SK-N-SH (cell line): ENCODE data around the gene NPDC1. TPM values are rescaled to one million over a fixed set of nuclear protein-coding genes. Genes with fewer than 3 reads are reported as not detected.

Experiments used
- CTCF ChIA-PET: fragments of 300-600, 350-600 bp; formaldehyde crosslinking; extraction: SDS; loops from one replicate; lab custom pipeline; 2021; lab: Yijun Ruan, JAX
- POLR2A ChIA-PET: fragments of 350-600 bp; sonication (Branson Sonifier 250); formaldehyde crosslinking; extraction: SDS; loops from one replicate; lab custom pipeline; 2020; ENCODE audit warnings: antibody characterized with exemption, inconsistent platforms; lab: Yijun Ruan, JAX
- DNase-seq: peaks from one replicate; pipeline ENCODE4 v3.0.0; 2012
- H2AFZ ChIP-seq: fragments of 200-600 bp; sonication (generic); 2 replicates; pipeline ENCODE4 v1.8.1; 2016; ENCODE audit warnings: antibody characterized with exemption, mild to moderate bottlenecking, low read depth
- H3F3A ChIP-seq: fragments of 200-600 bp; sonication (generic); replicated peaks from 2 replicates; pipeline ENCODE3; 2016; ENCODE audit warnings: antibody characterized with exemption, mild to moderate bottlenecking; ENCODE audit not compliant: insufficient read depth
- H3K27ac ChIP-seq, 2 experiments: fragments of 200-500 bp in 1 of 2; fragments of 200-600 bp in 1 of 2; sonication (Bioruptor generic) in 1 of 2; sonication (generic), shearing (Covaris generic) in 1 of 2; 2 replicates each; pipeline versions ENCODE4 v1.5.1 to v1.6.1; 2014 to 2016; ENCODE audit warnings: low read depth in 2 of 2, inconsistent platforms in 1 of 2, low read length in 1 of 2, mild to moderate bottlenecking in 1 of 2, mixed read lengths in 1 of 2
- H3K27me3 ChIP-seq: fragments of 200-600 bp; sonication (generic), shearing (Covaris generic); 2 replicates; pipeline ENCODE4 v1.6.1; 2016; ENCODE audit warnings: mixed run types; ENCODE audit not compliant: insufficient read depth
- H3K36me3 ChIP-seq, 2 experiments: fragments of 200-500 bp in 1 of 2; fragments of 200-600 bp in 1 of 2; sonication (Bioruptor generic) in 1 of 2; sonication (generic) in 1 of 2; replicated peaks in 1 of 2; 2 replicates each; pipeline versions ENCODE3 to v1.5.1; 2014 to 2016; ENCODE audit warnings: low read length in 1 of 2, mild to moderate bottlenecking in 1 of 2; ENCODE audit not compliant: insufficient read depth in 2 of 2, control insufficient read depth in 1 of 2
- H3K4me1 ChIP-seq, 2 experiments: fragments of 200-500 bp in 1 of 2; fragments of 200-600 bp in 1 of 2; sonication (Bioruptor generic) in 1 of 2; sonication (generic), shearing (Covaris generic) in 1 of 2; 2 replicates each; pipeline versions ENCODE4 v1.5.1 to v1.6.1; 2014 to 2016; ENCODE audit warnings: low read depth in 1 of 2, low read length in 1 of 2, mixed run types in 1 of 2; ENCODE audit not compliant: insufficient read depth in 2 of 2, control insufficient read depth in 1 of 2
- H3K4me2 ChIP-seq: fragments of 200-600 bp; sonication (generic), shearing (Covaris generic); 2 replicates; pipeline ENCODE4 v1.6.1; 2017; ENCODE audit warnings: mixed run types
- H3K4me3 ChIP-seq, 2 experiments: fragments of 200-500 bp in 1 of 2; fragments of 200-600 bp in 1 of 2; sonication (Bioruptor generic) in 1 of 2; sonication (generic), shearing (Covaris generic) in 1 of 2; 2 replicates each; pipeline versions ENCODE4 v1.5.1 to v1.8.1; 2014 to 2016; ENCODE audit warnings: low read depth in 2 of 2, inconsistent platforms in 1 of 2, low read length in 1 of 2, mild to moderate bottlenecking in 1 of 2, mixed read lengths in 1 of 2, moderate library complexity in 1 of 2
- H3K79me2 ChIP-seq: fragments of 200-600 bp; sonication (generic); 2 replicates; pipeline ENCODE4 v1.8.1; 2017; ENCODE audit warnings: mild to moderate bottlenecking; ENCODE audit not compliant: insufficient read depth
- H3K9ac ChIP-seq: fragments of 200-600 bp; sonication (generic); 2 replicates; pipeline ENCODE4 v1.6.1; 2017; ENCODE audit warnings: mixed run types
- H3K9me2 ChIP-seq: fragments of 200-600 bp; sonication (generic); 2 replicates; pipeline ENCODE4 v1.6.1; 2017; ENCODE audit warnings: mixed run types
- H3K9me3 ChIP-seq: fragments of 200-600 bp; sonication (generic); 2 replicates; pipeline ENCODE4 v1.6.1; 2017; ENCODE audit warnings: mixed run types, mild to moderate bottlenecking, moderate library complexity
- H4K20me1 ChIP-seq: fragments of 200-600 bp; sonication (generic); 2 replicates; pipeline ENCODE4 v1.6.1; 2017; ENCODE audit warnings: mild to moderate bottlenecking, mixed run types; ENCODE audit not compliant: insufficient read depth
- CHD2 ChIP-seq: fragments of 150-350 bp; IDR thresholded peaks from 2 replicates; pipeline ENCODE4 v1.6.1; 2018; ENCODE audit warnings: low read length; ENCODE audit not compliant: partially characterized antibody
- FOXJ3 ChIP-seq: sonication (generic); formaldehyde crosslinking; IDR thresholded peaks from 2 replicates; pipeline ENCODE4 v1.5.1; 2020; ENCODE audit warnings: mild to moderate bottlenecking, missing genetic modification reagents
- GABPA ChIP-seq: IDR thresholded peaks from 2 replicates; pipeline ENCODE4 v1.4.0; 2012; ENCODE audit warnings: low read depth, mild to moderate bottlenecking
- JUND ChIP-seq: IDR thresholded peaks from 2 replicates; pipeline ENCODE4 v1.4.0; 2012
- NRF1 ChIP-seq: IDR thresholded peaks from 2 replicates; pipeline ENCODE4 v1.6.1; 2012; ENCODE audit warnings: low read depth, mild to moderate bottlenecking, low read length
- POLR2AphosphoS5 ChIP-seq: IDR thresholded peaks from 2 replicates; pipeline ENCODE4 v1.6.1; 2012; ENCODE audit warnings: low read depth, low read length
- RAD21 ChIP-seq: IDR thresholded peaks from 2 replicates; pipeline ENCODE4 v1.6.1; 2012; ENCODE audit warnings: mild to moderate bottlenecking, low read length
- RXRA ChIP-seq: IDR thresholded peaks from 2 replicates; pipeline ENCODE4 v1.4.0; 2012; ENCODE audit warnings: low read depth, mild to moderate bottlenecking, borderline replicate concordance
- SIN3A ChIP-seq: IDR thresholded peaks from 2 replicates; pipeline ENCODE4 v1.6.1; 2012; ENCODE audit warnings: low read depth, mild to moderate bottlenecking, low read length, moderate library complexity, borderline replicate concordance
- TAF1 ChIP-seq: IDR thresholded peaks from 2 replicates; pipeline ENCODE4 v1.6.1; 2012; ENCODE audit warnings: low read depth, mild to moderate bottlenecking, low read length, moderate library complexity, borderline replicate concordance
- TCF12 ChIP-seq: IDR thresholded peaks from 2 replicates; pipeline ENCODE4 v1.4.0; 2012
- TEAD4 ChIP-seq: IDR thresholded peaks from 2 replicates; pipeline ENCODE4 v1.4.0; 2012; ENCODE audit warnings: mild to moderate bottlenecking, borderline replicate concordance; ENCODE audit not compliant: insufficient read depth
- WGBS: methylation state at CpG from one replicate; pipeline ENCODE4 v1.1.6; 2017; ENCODE audit warnings: low lambda C conversion rate; 5-methylcytosine and 5-hydroxymethylcytosine counted together
- polyA plus RNA-seq, 3 experiments: library from polyadenylated mRNA; depleted of rRNA; stranded (reverse); fragments of >200 nt; gene quantifications; 2 replicates each; pipeline ENCODE4 v1.2.3, GENCODE V29; 2012
- TF ChIP-seq, protein P1 (sequence below): IDR thresholded peaks from 2 replicates; pipeline ENCODE4 v1.6.1; 2012; ENCODE audit warnings: mild to moderate bottlenecking, low read depth, low read length, moderate library complexity
- TF ChIP-seq, protein P2 (sequence below): fragments of 200-600 bp; sonication (generic); IDR thresholded peaks from 2 replicates; pipeline ENCODE4 v1.6.1; 2017; ENCODE audit warnings: antibody characterized with exemption, mild to moderate bottlenecking, moderate library complexity
- TF ChIP-seq, protein P3 (sequence below): IDR thresholded peaks from 2 replicates; pipeline ENCODE4 v1.4.0; 2012; ENCODE audit warnings: low read depth
- TF ChIP-seq, protein P4 (sequence below): IDR thresholded peaks from 2 replicates; pipeline ENCODE4 v1.4.0; 2012; ENCODE audit warnings: low read depth, borderline replicate concordance

NPDC1 gene
- polyA plus RNA-seq, 1 of the 3 experiments (the other 2 are of a cell fraction), result 48.1 TPM

DNA sequence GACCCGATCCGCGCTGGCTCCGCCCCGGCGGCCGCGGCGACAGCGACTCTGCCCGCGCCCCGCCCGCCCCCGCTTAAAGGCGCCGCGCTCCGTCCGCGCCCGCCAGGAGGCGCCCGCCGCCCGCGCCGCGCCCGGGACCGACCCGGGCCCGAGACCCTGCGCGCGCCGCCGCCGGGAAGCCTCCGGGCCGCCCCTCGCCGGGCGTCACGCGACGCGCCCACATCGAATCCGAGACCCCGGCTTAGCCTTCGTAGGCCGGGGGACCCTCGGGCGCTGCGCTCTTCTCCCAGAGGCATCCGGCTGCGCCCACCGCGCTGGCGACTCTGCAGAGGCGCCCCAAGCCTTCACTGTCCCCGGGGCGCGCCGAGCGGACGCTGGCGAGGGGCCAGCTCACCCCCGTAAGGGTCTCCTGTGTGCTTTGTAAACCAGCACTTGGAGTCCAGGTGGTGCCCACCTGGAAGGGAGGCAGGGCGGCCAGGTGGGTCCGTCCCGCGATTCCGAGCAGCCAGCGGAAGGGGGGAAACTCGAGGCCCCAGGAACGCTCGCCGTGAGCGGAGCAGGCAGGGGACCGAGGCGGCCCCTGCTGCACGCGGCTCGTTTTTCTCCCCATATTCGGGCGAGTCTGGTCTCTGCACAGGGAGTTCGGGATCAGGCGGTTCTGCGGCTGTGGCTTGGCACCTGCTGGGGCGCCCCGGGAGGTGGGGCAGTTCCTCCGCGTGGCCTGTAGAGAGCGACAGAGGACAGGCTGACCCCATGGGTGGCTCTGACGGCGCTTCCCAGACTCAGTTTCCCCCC, 17.5 kb downstream of the NPDC1 start:
- Histone ChIP-seq H3K9ac (no peak overlapping the region), H3K4me3 (peak overlapping the region; percentile 62 to 73), H3K79me2 (0 out of 2 replicates have a peak, but pooled peaks cover 3% of the 10 kb centered on the region), H3F3A (no peaks in the 10 kb centered on the region), H4K20me1 (no peaks in the 10 kb centered on the region), H3K9me3 (no peaks in the 10 kb centered on the region), H3K4me1 (peaks cover 5 to 49% of the 10 kb centered on the region in 2 experiments; a peak in 1 of 4 replicates), H3K36me3 (no peaks in the 10 kb centered on the region), H3K27me3 (no peaks in the 10 kb centered on the region), H3K4me2 (peak overlapping the region; percentile 99), H3K27ac (peak overlapping the region in 1 of 2 experiments; percentile 43; a peak in 2 of 4 replicates), H2AFZ (no peak overlapping the region), H3K9me2 (no peaks in the 10 kb centered on the region)
- POLR2A ChIA-PET, result interaction anchor here (1.1 to 1.4 kb wide), 3 partner anchors 27 to 80 kb away, joined by 3 to 5 read pairs (median 4); no protein-coding TSS in a partner anchor
- no peak for TF ChIP-seq TCF12
- no peak for TF ChIP-seq JUND
- no peak for TF ChIP-seq TEAD4
- TF ChIP-seq POLR2AphosphoS5, result no peak
- TF ChIP-seq RAD21, result peak; percentile 27; the same call in 1 of the 2 replicates
- TF ChIP-seq RXRA, result no peak
- TF ChIP-seq, protein P1, sequence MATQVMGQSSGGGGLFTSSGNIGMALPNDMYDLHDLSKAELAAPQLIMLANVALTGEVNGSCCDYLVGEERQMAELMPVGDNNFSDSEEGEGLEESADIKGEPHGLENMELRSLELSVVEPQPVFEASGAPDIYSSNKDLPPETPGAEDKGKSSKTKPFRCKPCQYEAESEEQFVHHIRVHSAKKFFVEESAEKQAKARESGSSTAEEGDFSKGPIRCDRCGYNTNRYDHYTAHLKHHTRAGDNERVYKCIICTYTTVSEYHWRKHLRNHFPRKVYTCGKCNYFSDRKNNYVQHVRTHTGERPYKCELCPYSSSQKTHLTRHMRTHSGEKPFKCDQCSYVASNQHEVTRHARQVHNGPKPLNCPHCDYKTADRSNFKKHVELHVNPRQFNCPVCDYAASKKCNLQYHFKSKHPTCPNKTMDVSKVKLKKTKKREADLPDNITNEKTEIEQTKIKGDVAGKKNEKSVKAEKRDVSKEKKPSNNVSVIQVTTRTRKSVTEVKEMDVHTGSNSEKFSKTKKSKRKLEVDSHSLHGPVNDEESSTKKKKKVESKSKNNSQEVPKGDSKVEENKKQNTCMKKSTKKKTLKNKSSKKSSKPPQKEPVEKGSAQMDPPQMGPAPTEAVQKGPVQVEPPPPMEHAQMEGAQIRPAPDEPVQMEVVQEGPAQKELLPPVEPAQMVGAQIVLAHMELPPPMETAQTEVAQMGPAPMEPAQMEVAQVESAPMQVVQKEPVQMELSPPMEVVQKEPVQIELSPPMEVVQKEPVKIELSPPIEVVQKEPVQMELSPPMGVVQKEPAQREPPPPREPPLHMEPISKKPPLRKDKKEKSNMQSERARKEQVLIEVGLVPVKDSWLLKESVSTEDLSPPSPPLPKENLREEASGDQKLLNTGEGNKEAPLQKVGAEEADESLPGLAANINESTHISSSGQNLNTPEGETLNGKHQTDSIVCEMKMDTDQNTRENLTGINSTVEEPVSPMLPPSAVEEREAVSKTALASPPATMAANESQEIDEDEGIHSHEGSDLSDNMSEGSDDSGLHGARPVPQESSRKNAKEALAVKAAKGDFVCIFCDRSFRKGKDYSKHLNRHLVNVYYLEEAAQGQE, result no peak
- TF ChIP-seq FOXJ3 (CRISPR knock-in tag), result no peak
- TF ChIP-seq SIN3A, result no peak
- TF ChIP-seq CHD2, result no peak
- TF ChIP-seq, protein P2, sequence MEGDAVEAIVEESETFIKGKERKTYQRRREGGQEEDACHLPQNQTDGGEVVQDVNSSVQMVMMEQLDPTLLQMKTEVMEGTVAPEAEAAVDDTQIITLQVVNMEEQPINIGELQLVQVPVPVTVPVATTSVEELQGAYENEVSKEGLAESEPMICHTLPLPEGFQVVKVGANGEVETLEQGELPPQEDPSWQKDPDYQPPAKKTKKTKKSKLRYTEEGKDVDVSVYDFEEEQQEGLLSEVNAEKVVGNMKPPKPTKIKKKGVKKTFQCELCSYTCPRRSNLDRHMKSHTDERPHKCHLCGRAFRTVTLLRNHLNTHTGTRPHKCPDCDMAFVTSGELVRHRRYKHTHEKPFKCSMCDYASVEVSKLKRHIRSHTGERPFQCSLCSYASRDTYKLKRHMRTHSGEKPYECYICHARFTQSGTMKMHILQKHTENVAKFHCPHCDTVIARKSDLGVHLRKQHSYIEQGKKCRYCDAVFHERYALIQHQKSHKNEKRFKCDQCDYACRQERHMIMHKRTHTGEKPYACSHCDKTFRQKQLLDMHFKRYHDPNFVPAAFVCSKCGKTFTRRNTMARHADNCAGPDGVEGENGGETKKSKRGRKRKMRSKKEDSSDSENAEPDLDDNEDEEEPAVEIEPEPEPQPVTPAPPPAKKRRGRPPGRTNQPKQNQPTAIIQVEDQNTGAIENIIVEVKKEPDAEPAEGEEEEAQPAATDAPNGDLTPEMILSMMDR, result peak; percentile 7; the same call in 1 of the 2 replicates
- TF ChIP-seq TAF1, result no peak
- TF ChIP-seq, protein P3, sequence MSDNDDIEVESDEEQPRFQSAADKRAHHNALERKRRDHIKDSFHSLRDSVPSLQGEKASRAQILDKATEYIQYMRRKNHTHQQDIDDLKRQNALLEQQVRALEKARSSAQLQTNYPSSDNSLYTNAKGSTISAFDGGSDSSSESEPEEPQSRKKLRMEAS, result no peak
- TF ChIP-seq, protein P4, sequence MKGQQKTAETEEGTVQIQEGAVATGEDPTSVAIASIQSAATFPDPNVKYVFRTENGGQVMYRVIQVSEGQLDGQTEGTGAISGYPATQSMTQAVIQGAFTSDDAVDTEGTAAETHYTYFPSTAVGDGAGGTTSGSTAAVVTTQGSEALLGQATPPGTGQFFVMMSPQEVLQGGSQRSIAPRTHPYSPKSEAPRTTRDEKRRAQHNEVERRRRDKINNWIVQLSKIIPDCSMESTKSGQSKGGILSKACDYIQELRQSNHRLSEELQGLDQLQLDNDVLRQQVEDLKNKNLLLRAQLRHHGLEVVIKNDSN, result no peak
- TF ChIP-seq GABPA, result no peak
- TF ChIP-seq NRF1, result no peak
- CTCF ChIA-PET, result interaction anchor here (0.6 to 15.1 kb wide), 54 partner anchors 9 to 357 kb away, joined by 3 to 350 read pairs (median 5); partner anchors contain the start of genes AJM1, C8G, CLIC3 and FBXW5
- DNase-seq, result peak; percentile 91
- under 1% methylated on average over 15 of the region's 98 CpGs for WGBS
